ENCODE data around the gene MAP7D1. TPM values are rescaled to one million over a fixed set of nuclear protein-coding genes. Genes with fewer than 3 reads are reported as not detected.

MAP7D1 gene
- total and polyA plus RNA-seq, 10 of the 15 experiments (the other 5 are each of a cell fraction or from before 2014, with no cell fraction given) = 4.4 to 97.6 (median 24.2) TPM

DNA sequence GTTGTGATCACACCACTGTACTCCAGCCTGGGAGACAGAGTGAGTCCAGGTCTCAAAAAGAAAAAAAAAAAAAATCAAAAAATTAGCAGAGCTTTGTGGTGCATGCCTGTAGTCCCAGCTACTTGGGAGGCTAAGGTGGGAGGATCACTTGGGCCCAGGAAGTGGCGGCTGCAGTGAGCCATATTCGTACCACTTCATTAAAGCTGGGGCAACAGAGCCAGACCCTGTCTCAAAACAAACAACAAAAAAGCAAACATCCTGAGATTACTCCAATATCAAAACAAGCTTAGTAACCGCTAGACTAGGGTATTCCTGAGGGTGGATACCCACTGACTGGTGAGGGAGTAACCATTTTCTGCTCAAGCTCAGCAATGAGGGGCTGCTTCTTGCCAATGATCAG, 55.3 kb downstream of the MAP7D1 start:
- Histone ChIP-seq H4K20me1 (ENCODE audit: control insufficient read depth, insufficient read depth) (no peaks in the 10 kb centered on the region), H3K27ac (ENCODE audit: control insufficient read depth, insufficient read depth) (no peak overlapping the region), H3K4me1 (ENCODE audit: control insufficient read depth, insufficient read depth, low read length) (peaks cover 9% of the 10 kb centered on the region), H3K36me3 (ENCODE audit: control insufficient read depth in 2 of 2, insufficient read depth in 2 of 2, low read length in 1 of 2) (no peaks in the 10 kb centered on the region), H3K9me3 (replicated peaks; ENCODE audit: control insufficient read depth, insufficient read depth, low read length) (no peaks in the 10 kb centered on the region), H3K27me3 (replicated peaks in 1 of 2; ENCODE audit: control insufficient read depth in 2 of 2, insufficient read depth in 2 of 2, low read length in 1 of 2) (no peaks in the 10 kb centered on the region), H3K9ac (ENCODE audit: control insufficient read depth, insufficient read depth, low read length) (no peak overlapping the region), H3K79me2 (ENCODE audit: control insufficient read depth, insufficient read depth, low read length) (no peaks in the 10 kb centered on the region), H3K4me2 (ENCODE audit: control insufficient read depth, insufficient read depth) (no peak overlapping the region), H3K4me3 (no peak overlapping the region), H2AFZ (ENCODE audit: control insufficient read depth, low read depth, low read length) (no peak overlapping the region)
- ChIA-PET POLR2A (no interaction called here), CTCF (interaction anchor here (1.0 to 1.3 kb wide), 3 partner anchors 23 to 74 kb away, joined by 3 to 6 read pairs (median 5); partner anchors contain the start of gene TRAPPC3), RAD21 (ENCODE audit: unreplicated experiment) (interaction anchor here (1.1 to 1.2 kb wide), 2 partner anchors 12 to 61 kb away, joined by 3 to 4 read pairs; no protein-coding TSS in a partner anchor), SMC1A (ENCODE audit: uncharacterized antibody, unreplicated experiment) (interaction anchor here (1.4 to 1.8 kb wide), 2 partner anchors 13 to 24 kb away, joined by 4 to 5 read pairs; partner anchors contain the start of gene THRAP3)
- no peak for DNase-seq (ENCODE audit: low read depth, low spot score)
- BruUV-seq (replicated peaks) = no TSS peak
- in situ Hi-C loops (cut with MboI) = no loop called here
- no peak for ATAC-seq
- no peak for FAIRE-seq
- WGBS (ENCODE audit: insufficient coverage, insufficient replicate concordance, low lambda C conversion rate, missing lambda C conversion rate) = 76% methylated on average over 3 of the region's 3 CpGs
- intact Hi-C loops (cut with micrococcal nuclease; ENCODE audit: unreplicated experiment) = no loop called here
- TF ChIP-seq ATF3 (IDR thresholded peaks at IDR 0.05; ENCODE audit: borderline replicate concordance, extremely low read depth, low read depth, low read length) (no peak), TAF1 (IDR thresholded peaks at IDR 0.05; ENCODE audit: borderline replicate concordance, low read depth, low read length) (no peak), HCFC1 (IDR thresholded peaks at IDR 0.05; ENCODE audit: low read length) (no peak), NFYA (IDR thresholded peaks at IDR 0.05; ENCODE audit: borderline replicate concordance, low read depth, low read length) (no peak), ZNF592 (IDR thresholded peaks at IDR 0.05) (no peak), NKRF (conservative IDR thresholded peaks at IDR 0.05) (no peak), CEBPB (IDR thresholded peaks at IDR 0.05; ENCODE audit: borderline replicate concordance in 1 of 2, low read depth in 2 of 2, low read length in 2 of 2) (no peak), GATAD2B (conservative IDR thresholded peaks at IDR 0.05; ENCODE audit: low read depth) (no peak), WRNIP1 (IDR thresholded peaks at IDR 0.05; ENCODE audit: borderline replicate concordance, low read depth, low read length) (no peak), NR2F1 (conservative IDR thresholded peaks at IDR 0.05) (no peak), BMI1 (IDR thresholded peaks at IDR 0.05; ENCODE audit: borderline replicate concordance) (no peak)
- TF ChIP-seq, protein P1, sequence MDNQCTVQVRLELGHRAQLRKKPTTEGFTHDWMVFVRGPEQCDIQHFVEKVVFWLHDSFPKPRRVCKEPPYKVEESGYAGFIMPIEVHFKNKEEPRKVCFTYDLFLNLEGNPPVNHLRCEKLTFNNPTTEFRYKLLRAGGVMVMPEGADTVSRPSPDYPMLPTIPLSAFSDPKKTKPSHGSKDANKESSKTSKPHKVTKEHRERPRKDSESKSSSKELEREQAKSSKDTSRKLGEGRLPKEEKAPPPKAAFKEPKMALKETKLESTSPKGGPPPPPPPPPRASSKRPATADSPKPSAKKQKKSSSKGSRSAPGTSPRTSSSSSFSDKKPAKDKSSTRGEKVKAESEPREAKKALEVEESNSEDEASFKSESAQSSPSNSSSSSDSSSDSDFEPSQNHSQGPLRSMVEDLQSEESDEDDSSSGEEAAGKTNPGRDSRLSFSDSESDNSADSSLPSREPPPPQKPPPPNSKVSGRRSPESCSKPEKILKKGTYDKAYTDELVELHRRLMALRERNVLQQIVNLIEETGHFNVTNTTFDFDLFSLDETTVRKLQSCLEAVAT (IDR thresholded peaks at IDR 0.05) = no peak
- TF ChIP-seq, protein P2, sequence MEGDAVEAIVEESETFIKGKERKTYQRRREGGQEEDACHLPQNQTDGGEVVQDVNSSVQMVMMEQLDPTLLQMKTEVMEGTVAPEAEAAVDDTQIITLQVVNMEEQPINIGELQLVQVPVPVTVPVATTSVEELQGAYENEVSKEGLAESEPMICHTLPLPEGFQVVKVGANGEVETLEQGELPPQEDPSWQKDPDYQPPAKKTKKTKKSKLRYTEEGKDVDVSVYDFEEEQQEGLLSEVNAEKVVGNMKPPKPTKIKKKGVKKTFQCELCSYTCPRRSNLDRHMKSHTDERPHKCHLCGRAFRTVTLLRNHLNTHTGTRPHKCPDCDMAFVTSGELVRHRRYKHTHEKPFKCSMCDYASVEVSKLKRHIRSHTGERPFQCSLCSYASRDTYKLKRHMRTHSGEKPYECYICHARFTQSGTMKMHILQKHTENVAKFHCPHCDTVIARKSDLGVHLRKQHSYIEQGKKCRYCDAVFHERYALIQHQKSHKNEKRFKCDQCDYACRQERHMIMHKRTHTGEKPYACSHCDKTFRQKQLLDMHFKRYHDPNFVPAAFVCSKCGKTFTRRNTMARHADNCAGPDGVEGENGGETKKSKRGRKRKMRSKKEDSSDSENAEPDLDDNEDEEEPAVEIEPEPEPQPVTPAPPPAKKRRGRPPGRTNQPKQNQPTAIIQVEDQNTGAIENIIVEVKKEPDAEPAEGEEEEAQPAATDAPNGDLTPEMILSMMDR (IDR thresholded peaks at IDR 0.05 in 2 of 3, conservative IDR thresholded peaks at IDR 0.05 in 1 of 3; ENCODE audit: control insufficient read depth in 2 of 3, extremely low read depth in 1 of 3, insufficient read depth in 1 of 3, low read depth in 3 of 3, low read length in 3 of 3) = no peak
